Left lobe of liver (tissue), 2 donors: ENCODE results near the gene NOSTRIN. TPM values are rescaled to one million over a fixed set of nuclear protein-coding genes. Genes with fewer than 3 reads are reported as not detected.
"Not testable (repeated sequence)": the region's sequence is repeated elsewhere in the genome, so short reads cannot be mapped to it uniquely, and the experiment has no call there.

ENCODE experiments used
- ATAC-seq: fragments of 200-7000 bp; cut with Tn5 transposase; one replicate; pipeline ENCODE4 v1.9.1; 2020; ENCODE audit warnings: mild to moderate bottlenecking, moderate library complexity
- DNase-seq: peaks from one replicate; pipeline ENCODE4 v3.0.0-alpha.2; 2020; ENCODE audit warnings: low spot score
- total RNA-seq: library from RNA; stranded (reverse); gene quantifications from one replicate; pipeline ENCODE4 v1.2.1, GENCODE V29; 2021
- donor health status: DM: no; HTN: no; CAD: no; lungs with moderate emphysema.
- donor health status: DM: no; HTN: yes; CAD: no.

The NOSTRIN gene, protein sequence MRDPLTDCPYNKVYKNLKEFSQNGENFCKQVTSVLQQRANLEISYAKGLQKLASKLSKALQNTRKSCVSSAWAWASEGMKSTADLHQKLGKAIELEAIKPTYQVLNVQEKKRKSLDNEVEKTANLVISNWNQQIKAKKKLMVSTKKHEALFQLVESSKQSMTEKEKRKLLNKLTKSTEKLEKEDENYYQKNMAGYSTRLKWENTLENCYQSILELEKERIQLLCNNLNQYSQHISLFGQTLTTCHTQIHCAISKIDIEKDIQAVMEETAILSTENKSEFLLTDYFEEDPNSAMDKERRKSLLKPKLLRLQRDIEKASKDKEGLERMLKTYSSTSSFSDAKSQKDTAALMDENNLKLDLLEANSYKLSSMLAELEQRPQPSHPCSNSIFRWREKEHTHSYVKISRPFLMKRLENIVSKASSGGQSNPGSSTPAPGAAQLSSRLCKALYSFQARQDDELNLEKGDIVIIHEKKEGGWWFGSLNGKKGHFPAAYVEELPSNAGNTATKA
- 3.5 TPM for total RNA-seq

DNA sequence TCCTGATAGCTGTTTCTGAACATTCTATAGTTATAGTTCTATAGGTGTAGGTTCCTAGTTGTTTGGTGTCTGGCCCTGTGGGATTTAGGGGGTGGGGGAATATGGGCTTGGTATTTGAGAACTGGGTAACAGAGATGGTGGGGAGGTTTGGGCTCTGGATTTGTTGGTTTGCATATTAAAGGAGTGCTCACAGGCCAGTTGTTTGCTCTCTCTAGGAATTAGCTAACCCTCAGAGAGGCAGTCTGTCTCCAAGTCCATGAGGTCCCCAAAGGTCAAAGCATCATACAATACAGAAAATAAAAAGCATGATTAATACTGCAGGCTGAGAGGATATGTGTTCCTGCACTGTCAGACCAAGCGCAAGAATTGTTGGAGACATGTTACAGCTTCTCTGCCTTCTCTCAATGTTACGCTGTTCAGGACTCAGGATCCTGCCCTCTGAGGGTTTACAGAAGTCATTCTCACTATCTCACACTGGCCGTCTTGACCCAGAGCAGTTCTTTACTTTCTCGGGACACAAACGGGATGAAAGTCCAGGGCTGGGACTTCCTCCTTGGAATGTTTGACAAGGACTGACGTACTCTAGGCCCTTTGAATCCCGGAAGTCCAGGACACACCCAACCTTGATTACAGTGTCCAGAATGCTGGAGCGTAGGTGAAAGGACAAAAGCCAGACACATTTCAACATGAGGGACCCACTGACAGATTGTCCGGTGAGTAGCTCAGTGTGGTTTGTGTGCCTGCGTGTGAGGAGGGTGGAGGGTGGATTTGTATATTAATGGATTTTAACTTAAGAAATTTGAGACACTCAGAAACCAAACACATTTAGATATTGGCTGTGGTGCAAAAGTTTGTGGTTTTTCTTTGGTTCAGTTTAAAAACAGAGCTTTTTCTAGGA is at the start of gene NOSTRIN:
Gene NOSTRIN (plus strand): TSS at position 677 of the 898 bp plus-strand sequence. CDS start 10 bp downstream, at position 687.
- ATAC-seq, result peak; percentile 69
- DNase-seq, result no peak

DNA sequence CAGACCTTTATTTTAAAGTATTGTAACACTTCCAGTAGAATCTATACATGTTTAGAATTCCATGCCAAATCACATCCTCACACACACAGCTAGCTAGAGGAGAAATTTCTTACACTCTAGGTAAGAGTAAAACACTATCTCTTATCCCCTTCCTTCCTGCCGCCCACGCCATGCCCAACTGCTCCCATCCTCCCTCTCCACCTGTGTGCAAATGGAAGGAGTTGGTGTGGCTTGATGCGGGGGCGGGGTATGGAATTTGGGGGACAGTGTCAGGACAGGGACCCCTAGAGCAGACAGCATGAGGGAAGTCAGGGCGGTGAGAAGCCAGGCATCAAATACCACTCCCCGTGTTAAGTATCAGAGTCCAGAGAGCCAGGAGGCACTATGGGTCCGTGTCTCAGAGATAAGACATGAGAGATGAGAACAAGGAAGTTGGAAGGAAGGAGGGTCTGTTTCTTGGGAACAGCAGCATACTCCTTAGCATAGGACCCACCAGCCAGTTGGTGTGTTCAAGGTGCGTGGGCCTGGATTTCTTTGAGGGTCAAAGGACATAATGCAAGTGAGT is 48.6 kb upstream of the NOSTRIN start:
- DNase-seq, result no peak
- no peak for ATAC-seq

DNA sequence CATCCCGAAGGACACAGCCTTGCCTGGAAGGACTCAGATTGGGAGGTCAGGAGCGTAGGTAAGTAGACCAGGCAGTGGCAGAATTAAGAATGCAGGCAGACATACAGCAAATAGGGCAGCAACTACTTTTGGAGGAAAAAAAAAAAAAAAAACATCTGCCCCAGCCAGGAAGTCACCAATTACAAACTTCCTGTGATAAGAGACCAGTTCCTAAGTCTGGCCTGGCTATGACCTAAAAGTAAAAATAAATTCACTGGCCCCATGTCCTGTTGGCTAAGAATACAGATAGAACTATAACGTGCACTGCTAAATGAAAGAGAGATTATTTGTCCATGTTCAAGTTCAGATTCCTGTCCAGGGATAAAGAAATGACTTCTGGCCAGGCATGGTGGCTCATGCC is 45.2 kb upstream of the NOSTRIN start:
- DNase-seq (no peak), ATAC-seq (peak; percentile 57)

DNA sequence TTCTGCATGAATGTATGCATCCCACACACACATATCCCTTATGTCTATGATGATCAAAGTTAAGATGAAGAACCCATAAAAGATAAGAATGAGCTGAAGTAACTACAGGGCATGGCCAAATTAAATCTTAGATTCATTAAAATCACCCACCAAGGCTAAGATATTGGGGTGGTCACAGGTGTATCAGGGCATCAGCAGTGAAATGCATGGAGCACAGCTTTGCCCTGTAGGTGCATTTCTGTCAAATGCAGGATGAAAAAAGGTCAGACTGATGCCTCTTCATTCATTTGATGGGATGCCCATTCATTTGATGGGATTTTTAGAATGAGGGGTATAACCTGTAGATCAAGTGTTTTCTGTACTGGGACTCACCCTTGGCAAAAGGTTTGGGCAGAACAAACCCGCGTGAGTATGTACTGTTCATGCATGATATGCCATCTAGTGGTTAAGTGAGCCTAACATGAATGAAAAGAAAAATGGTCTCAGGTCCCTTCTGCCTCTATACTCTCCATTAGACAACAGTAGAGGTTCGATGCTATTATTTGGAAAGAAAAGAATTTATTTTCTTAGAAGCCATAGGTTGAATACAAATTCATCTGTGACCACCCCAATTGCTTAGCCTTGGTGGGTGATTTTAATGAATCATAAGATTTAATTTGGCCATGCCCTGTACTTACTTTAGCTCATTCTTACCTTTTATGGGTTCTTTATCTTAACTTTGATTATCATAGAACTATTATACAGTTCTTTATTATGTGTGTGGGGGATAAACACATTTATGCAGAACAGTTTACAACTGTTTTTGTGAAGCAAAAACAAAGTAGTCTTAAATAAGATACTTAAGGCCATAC is 43.2 kb upstream of the NOSTRIN start:
- ATAC-seq, result peak; percentile 93
- no peak for DNase-seq

DNA sequence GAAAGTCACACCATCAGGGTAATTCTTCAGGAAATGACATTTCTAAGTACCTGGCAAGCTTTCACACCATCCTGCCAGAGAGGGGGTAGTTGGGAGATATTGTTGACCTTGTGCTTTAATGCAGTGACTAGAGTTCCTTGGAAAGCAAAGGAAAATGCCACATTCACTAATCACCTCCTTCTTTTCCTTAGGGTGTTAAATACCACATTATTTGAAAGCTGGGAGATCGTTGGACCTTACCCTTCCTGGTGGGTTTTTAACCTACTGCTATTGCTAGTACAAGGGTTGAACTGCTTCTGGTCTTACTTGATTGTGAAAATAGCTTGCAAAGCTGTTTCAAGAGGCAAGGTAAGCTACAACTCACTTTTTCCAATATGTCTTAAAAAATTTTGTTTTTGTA is 37.0 kb upstream of the NOSTRIN start:
- ATAC-seq (no peak), DNase-seq (no peak)

DNA sequence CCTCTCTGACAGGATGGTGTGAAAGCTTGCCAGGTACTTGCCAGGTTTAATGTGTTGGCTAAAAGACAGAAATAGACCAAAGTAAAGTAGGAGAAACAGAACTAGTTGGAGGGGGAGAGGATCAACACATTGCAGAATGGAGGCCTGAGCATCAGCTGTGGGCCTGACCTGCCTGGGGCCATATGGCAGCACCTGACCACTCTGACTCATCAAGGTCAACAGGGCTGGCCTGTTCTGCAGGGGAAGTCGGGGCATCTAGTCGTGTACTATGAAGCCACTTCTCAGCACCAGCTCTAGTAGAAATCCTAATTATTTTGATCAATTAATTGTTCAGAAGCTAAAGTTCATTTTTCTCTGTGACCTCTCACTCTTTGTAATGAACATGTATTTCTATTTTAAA is 35.8 kb upstream of the NOSTRIN start:
- DNase-seq (no peak), ATAC-seq (peak; percentile 11)

DNA sequence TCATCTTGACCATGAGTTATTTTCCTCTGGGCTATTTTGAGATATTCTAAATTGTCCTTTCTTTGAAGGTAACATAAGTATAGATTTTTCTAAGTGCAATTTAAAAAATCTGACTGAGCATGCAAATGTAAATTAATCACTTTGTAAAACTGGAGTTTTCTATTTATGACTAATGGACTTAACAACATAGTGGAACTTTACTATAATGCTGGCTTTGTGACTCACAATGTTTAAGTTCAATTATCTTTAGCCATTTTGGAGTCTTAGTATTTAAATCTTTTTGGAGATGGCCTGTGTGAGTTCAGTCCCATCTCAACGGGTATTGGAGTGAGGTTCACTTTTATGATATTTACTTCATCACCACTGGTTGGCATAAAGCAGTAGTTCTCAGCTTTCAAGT is 35.2 kb upstream of the NOSTRIN start:
- no peak for ATAC-seq
- DNase-seq, result no peak

DNA sequence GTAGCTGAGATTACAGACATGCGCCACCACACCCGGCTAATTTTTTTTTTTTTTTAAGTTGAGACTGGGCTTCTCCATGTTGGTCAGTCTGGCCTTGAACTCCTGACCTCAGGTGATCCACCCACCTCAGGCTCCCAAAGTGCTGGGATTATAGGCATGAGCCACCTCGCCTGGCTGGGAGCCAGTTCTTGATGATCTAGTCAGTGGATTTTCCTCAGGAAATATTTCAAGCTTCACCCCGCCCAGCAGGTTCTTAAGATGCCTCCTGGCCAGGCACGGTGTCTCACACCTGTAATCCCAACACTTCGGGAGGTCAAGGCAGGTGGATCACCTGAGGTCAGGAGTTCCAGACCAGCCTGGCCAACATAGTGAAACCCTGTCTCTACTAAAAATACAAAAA is 34.1 kb upstream of the NOSTRIN start:
- ATAC-seq, DNase-seq: not testable (repeated sequence)

DNA sequence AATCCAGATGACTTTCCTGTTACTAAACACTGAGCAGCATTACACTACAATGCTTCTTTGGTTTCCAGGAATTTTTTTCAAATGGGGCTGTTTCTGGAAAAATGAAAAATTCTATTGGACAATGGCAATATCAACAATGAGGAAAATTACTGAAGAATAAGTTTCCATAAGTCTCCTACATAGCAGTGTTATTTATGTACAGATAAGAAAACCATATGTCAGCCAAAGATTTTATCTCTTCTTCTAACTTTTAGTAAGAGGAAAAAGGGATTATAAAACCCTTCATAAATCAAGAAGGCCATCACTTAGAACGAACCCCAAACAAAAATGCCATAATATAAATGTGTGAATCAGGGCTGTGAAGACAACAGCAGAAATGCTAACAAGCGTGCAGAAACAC is 31.6 kb upstream of the NOSTRIN start:
- DNase-seq (no peak), ATAC-seq (no peak)

DNA sequence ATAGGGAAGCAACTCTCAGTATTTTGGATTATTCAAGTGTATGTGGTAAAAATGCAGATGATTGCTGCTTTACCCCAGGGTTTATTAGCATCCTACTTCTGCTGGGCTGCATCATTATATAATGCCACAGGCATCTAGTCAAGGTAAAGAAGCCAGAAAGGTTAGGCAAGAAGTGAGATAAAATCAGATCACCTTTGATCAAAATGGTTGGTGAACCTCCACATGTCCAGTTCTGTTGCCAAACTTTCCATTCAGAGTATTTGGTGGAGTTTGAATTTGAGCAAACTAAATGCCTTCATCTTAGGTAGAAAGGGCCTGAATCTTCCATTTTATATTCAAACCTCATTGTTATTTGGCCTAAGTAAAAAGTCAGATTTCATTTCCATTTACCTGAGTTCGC is 29.7 kb upstream of the NOSTRIN start:
- no peak for DNase-seq
- ATAC-seq, result peak; percentile 73

DNA sequence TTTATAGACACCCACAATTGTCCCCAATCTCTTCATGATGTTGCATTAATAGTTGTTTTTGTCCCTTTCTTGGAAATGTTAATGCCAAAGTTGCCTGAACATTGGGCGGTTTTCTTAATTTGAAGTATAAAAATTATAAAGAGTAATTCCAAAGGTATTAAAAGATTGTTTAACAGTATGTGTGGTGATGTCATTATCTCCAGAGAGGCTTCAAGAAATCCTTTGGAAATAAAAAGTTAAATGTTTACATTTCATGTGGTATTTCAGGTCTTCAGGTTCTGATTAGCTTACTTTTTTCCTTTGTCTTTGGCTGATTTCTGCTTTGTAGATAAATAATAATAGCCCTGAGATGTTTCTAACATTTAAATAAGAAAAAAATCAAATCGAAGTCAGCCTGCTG is 29.3 kb upstream of the NOSTRIN start:
- no peak for ATAC-seq

DNA sequence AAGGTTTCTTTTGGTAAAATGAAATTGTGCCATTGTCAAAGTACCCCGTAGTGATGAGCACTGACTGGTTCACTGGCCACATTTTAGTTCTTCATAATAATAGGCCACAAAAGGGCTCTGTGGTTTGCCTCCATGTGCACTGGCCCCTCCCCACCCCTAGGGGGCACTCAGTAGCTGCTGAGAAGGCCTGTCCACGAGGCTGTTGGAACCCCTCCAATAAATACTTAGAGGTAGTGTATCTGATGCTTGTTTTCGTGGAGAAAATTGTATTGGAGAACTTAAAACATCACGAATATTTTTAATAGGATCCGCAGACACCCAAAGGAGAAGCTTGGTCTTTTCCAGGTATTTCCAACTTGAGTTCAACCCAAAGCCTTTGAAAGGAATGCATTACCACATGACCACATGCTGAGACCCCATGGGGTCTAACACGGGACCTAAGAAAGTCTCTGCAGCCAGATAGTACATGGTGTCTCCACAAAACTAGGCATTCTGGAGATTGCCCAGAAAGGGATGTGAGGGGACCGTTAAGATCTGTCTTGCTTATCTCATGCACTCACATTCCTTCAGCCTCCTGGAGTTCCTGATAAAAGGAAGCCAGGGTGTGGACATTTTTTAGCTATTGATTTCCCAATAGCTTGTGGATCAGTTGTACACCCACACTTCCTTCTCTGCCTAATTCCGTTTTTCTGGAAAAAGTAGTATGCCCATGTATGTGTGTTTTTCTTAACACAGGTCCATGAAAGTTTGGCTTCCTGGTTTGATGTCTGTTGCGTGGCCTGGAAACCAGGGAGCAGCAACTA is 28.5 kb upstream of the NOSTRIN start:
- DNase-seq (peak; percentile 77), ATAC-seq (peak; percentile 96)

More for the DNA sequence above, 29.3 kb upstream of the NOSTRIN start:
- DNase-seq, result no peak

DNA sequence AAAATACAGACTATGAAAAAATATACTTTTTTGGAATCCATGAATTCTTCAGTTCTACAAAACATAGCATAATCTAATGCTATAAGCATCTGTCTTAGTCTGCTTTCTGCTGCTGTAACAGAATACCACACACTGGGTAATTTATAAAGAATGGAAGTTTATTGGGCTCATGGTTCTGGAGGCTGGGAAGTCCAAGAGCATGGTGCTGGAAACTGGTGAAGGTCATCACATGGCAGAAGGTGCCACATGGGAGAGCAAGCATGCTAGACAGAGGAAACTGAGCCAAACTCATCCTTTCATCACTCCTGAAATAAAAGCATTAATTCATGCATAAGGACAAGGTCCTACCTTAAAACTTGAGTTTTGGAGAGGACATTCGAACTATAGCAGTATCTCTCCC is 26.6 kb upstream of the NOSTRIN start:
- no peak for DNase-seq
- ATAC-seq, result no peak

DNA sequence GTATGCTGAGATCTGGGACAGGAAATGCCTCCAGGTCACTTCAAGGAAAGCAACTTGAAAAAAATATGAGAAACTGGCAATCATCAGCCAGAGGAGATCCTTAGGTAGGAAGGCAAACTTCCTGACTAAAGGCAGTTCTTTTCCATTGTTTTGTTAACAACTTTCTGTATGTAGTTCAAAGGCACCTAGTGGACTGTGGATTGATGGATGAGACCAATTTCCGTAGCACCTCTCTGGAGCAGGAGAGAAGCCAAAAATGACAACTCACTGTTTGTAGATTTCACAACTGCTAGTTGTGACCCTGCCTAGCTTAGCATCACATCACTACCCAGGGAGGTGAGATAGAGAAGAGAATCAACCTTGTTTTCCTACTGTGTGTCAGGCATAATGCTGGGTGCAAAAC is 21.8 kb upstream of the NOSTRIN start:
- ATAC-seq, result peak; percentile 97
- peak; percentile 49 for DNase-seq

DNA sequence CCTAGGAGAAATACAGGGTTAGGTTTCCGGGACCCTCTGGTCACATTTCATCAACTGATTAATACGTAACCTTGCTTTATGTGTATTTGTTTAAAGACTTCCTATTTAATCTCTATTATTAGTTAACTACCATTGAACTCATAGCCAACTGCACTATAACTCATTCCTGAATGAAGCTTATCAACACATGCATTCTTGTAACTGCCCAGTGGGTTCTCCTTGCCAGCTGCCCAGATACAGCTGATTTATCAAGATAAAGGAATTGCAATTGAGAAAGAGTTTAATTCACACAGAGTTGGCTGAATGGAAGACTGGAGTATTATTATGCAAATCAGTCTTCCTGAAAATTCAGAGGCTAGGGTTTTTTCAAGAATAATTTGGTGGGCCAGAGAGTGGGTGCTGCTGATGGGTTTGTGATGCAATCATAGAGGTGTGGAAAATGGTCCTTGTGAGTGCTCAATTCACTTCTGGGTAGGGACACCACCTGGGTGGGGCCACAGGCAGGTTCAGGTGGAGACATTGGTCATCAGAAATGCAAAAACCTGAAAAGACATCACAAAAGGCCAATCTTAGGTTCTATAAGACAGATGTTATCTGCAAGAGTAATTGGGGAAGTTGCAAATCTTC is 21.1 kb upstream of the NOSTRIN start:
- no peak for DNase-seq
- ATAC-seq, result peak; percentile 17

DNA sequence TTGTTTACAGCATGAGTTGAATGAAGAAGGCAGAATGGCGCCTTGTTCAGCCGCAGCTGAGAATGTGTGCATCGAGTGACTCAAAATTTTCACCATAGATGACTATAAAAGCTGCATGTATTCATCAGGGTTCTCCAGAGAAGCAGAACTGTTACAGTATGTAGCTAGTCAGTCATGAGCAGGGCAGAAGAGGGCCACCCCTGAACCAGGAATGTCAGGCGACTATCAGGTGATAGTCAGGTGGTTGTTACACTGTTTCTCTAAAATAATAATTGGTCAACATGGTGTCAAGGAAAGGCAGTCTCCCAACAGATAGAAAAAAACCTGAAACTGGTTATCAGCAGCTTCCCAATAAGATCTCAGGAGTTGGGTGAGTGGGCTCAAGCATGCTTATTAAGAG is 20.2 kb upstream of the NOSTRIN start:
- no peak for DNase-seq
- no peak for ATAC-seq

DNA sequence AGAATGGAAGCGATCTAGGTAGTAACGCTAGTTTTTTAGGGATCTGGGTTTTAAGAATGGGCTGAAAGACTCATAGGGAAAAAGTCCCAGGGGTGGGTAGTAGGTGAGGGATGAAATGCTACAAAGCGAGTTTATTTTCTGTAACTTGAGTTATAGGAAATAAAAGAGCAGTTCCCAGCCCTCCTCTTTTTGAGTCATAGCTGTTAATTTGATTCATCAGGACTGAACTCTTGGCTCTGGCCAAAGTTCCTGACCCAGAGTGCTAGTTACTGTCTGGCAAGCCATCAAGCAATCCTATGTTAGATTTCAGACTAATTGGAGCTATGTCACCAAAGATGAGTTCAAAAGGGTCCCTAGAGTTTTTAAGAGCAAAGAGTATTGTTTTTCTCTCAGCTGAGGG is 17.4 kb upstream of the NOSTRIN start:
- ATAC-seq (peak; percentile 40), DNase-seq (no peak)

DNA sequence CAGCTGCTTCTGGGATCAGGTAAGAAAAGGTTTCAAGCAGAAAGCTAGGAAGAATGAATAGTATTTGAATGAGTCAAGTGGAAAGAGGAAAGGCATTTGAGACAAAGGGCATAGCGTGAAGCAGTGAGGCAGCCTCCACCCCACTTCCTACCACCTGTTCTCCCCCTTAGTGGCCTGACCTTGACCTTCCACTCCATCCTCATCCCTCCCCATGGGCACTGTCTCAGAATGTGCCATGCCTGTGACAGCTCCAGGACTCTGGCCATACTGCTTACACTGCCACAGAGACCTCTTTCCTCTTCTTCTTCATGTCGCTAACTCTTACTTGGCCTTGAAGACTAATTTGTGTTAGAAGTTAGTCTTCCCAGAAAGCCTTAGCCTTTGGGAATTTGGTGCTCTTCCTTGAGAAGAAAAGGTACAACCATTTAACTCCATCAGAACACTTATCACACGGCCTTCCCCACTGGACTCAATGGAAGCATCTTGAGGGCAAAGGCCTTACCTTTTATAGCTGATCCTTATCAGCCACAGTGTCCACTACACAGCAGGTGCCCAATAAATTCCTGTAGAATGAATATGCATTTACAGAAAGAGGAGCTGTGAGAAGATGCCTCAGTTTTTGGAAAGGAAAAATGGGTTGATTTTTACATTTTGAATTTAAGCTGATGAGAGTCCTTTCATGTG is 15.2 kb upstream of the NOSTRIN start:
- ATAC-seq, result no peak

More for the DNA sequence above, 15.2 kb upstream of the NOSTRIN start:
- no peak for DNase-seq
